Parathyroid adenoma (tissue), 2 donors: ENCODE data around the gene RAB3IL1.

Experiments
- H2AFZ ChIP-seq: fragments of 300-600 bp; sonication (generic); one replicate; pipeline ENCODE4 v1.7.0; 2017; ENCODE audit warnings: antibody characterized with exemption, mild to moderate bottlenecking
- H3K27ac ChIP-seq: fragments of 300-600 bp; sonication (generic); one replicate; pipeline ENCODE4 v1.7.0; 2017
- H3K27me3 ChIP-seq: fragments of 300-600 bp; sonication (generic); one replicate; pipeline ENCODE4 v1.7.0; 2017; ENCODE audit warnings: low read length; ENCODE audit not compliant: control insufficient read depth, insufficient read depth
- H3K36me3 ChIP-seq: fragments of 300-600 bp; sonication (generic); one replicate; pipeline ENCODE4 v1.7.0; 2017; ENCODE audit warnings: low read length; ENCODE audit not compliant: control insufficient read depth, insufficient read depth
- H3K4me1 ChIP-seq: fragments of 300-600 bp; sonication (generic); one replicate; pipeline ENCODE4 v1.7.0; 2017; ENCODE audit warnings: control low read depth
- H3K4me2 ChIP-seq: fragments of 300-600 bp; sonication (generic); one replicate; pipeline ENCODE4 v1.7.0; 2017; ENCODE audit warnings: low read length
- H3K4me3 ChIP-seq: fragments of 300-600 bp; sonication (generic); one replicate; pipeline ENCODE4 v1.7.0; 2017; ENCODE audit warnings: low read depth, low read length
- H3K79me2 ChIP-seq: fragments of 300-600 bp; sonication (generic); one replicate; pipeline ENCODE4 v1.7.0; 2017; ENCODE audit warnings: control low read depth
- H3K9ac ChIP-seq: fragments of 300-600 bp; sonication (generic); one replicate; pipeline ENCODE4 v1.7.0; 2017; ENCODE audit warnings: mild to moderate bottlenecking
- H3K9me3 ChIP-seq: fragments of 300-600 bp; sonication (generic); one replicate; pipeline ENCODE4 v1.7.0; 2017; ENCODE audit warnings: low read length; ENCODE audit not compliant: control insufficient read depth
- CTCF ChIP-seq: fragments of 300-600 bp; sonication (generic); IDR thresholded peaks from one replicate; pipeline ENCODE4 v1.7.0; 2017; ENCODE audit warnings: antibody characterized with exemption, mild to moderate bottlenecking
- donor health status: primary hyperparathyroidism.

Gene RAB3IL1

GRCh38 chr11:61854966-61855714, 62.2 kb downstream of the RAB3IL1 start:
- H2AFZ ChIP-seq: no peak overlapping the region
- H3K4me2 ChIP-seq: no peak overlapping the region
- no peaks in the 10 kb centered on the region for H3K27me3 ChIP-seq
- H3K36me3 ChIP-seq: no peaks in the 10 kb centered on the region
- no peak overlapping the region for H3K4me3 ChIP-seq
- H3K79me2 ChIP-seq: no peaks in the 10 kb centered on the region
- no peak for TF ChIP-seq CTCF
- H3K9me3 ChIP-seq: no peaks in the 10 kb centered on the region
- no peaks in the 10 kb centered on the region for H3K4me1 ChIP-seq
- no peak overlapping the region for H3K9ac ChIP-seq
- H3K27ac ChIP-seq: no peak overlapping the region

GRCh38 chr11:61854206-61854895, 63.0 kb downstream of the RAB3IL1 start:
- no peaks in the 10 kb centered on the region for H3K79me2 ChIP-seq
- no peaks in the 10 kb centered on the region for H3K9me3 ChIP-seq
- H3K27me3 ChIP-seq: no peaks in the 10 kb centered on the region
- H2AFZ ChIP-seq: no peak overlapping the region
- no peak for TF ChIP-seq CTCF
- no peak overlapping the region for H3K4me2 ChIP-seq
- H3K4me3 ChIP-seq: no peak overlapping the region
- H3K9ac ChIP-seq: no peak overlapping the region
- no peaks in the 10 kb centered on the region for H3K4me1 ChIP-seq
- H3K36me3 ChIP-seq: no peaks in the 10 kb centered on the region
- no peak overlapping the region for H3K27ac ChIP-seq

GRCh38 chr11:61853698-61854169, 63.6 kb downstream of the RAB3IL1 start:
- Histone ChIP-seq H3K36me3 (no peaks in the 10 kb centered on the region), H3K27ac (no peak overlapping the region), H3K79me2 (no peaks in the 10 kb centered on the region), H3K9me3 (no peaks in the 10 kb centered on the region), H3K4me3 (no peak overlapping the region), H2AFZ (no peak overlapping the region), H3K9ac (no peak overlapping the region), H3K4me1 (no peaks in the 10 kb centered on the region), H3K4me2 (no peak overlapping the region), H3K27me3 (no peaks in the 10 kb centered on the region)
- no peak for TF ChIP-seq CTCF

GRCh38 chr11:61851900-61852295, 65.5 kb downstream of the RAB3IL1 start:
- H2AFZ ChIP-seq: no peak overlapping the region
- no peaks in the 10 kb centered on the region for H3K9me3 ChIP-seq
- H3K36me3 ChIP-seq: no peaks in the 10 kb centered on the region
- H3K4me3 ChIP-seq: no peak overlapping the region
- no peak overlapping the region for H3K27ac ChIP-seq
- no peaks in the 10 kb centered on the region for H3K79me2 ChIP-seq
- H3K4me1 ChIP-seq: no peaks in the 10 kb centered on the region
- no peak overlapping the region for H3K4me2 ChIP-seq
- TF ChIP-seq CTCF: no peak
- H3K9ac ChIP-seq: no peak overlapping the region
- H3K27me3 ChIP-seq: no peaks in the 10 kb centered on the region
